T-cell (primary cell): Measurements from ENCODE around the gene PGM2L1. TPM values are rescaled to one million over a fixed set of nuclear protein-coding genes. Genes with fewer than 3 reads are reported as not detected.

Source experiments
- ATAC-seq, 4 experiments: fragments of 200-7000 bp in 3 of 4; fragments of 150-1000 bp in 1 of 4; cut with Tn5 transposase; replicated peaks in 1 of 4; 1 replicate in 3 of 4; 2 replicates in 1 of 4; pipeline ENCODE4 v1.10.0; 2021; ENCODE audit warnings: moderate library complexity in 3 of 4, mild to moderate bottlenecking in 2 of 4, moderate number of reproducible peaks in 1 of 4
- CTCF ChIA-PET, 2 donors: fragments of 300-600 bp; sonication (Branson Sonifier 250); formaldehyde crosslinking; loops; one replicate each; lab custom pipeline; 2022; ENCODE audit warnings: antibody characterized with exemption in 2 of 2; lab: Charles Lee
- POLR2A ChIA-PET, 2 donors: fragments of 300-600 bp; sonication (Branson Sonifier 250); formaldehyde crosslinking; loops; one replicate each; lab custom pipeline; 2022; ENCODE audit warnings: antibody characterized with exemption in 2 of 2; lab: Charles Lee
- DNase-seq, 35 experiments: peaks; one replicate each; pipeline versions ENCODE4 v3.0.0 to v3.0.0-alpha.2; 2013 to 2023
- H3K27ac ChIP-seq: one replicate; pipeline ENCODE4 v1.5.1; 2013; ENCODE audit warnings: low read length
- H3K27me3 ChIP-seq, 2 experiments: replicated peaks in 1 of 2; 1 replicate in 1 of 2; 2 replicates in 1 of 2; pipeline versions ENCODE4 v1.6.1 to v1.7.0; 2013; ENCODE audit warnings: low read length in 1 of 2, mixed read lengths in 1 of 2; ENCODE audit not compliant: control insufficient read depth in 2 of 2, insufficient read depth in 2 of 2; ENCODE audit errors: extremely low read depth in 1 of 2
- H3K36me3 ChIP-seq, 2 donors: 1 replicate in 1 of 2; 2 replicates in 1 of 2; pipeline versions ENCODE4 v1.6.1 to v1.7.0; 2013; ENCODE audit warnings: low read length in 1 of 2; ENCODE audit not compliant: control insufficient read depth in 2 of 2, insufficient read depth in 1 of 2; ENCODE audit errors: extremely low read depth in 1 of 2
- H3K4me1 ChIP-seq, 2 experiments: 1 replicate in 1 of 2; 2 replicates in 1 of 2; pipeline versions ENCODE4 v1.6.1 to v1.7.0; 2013; ENCODE audit warnings: low read length in 2 of 2, mixed read lengths in 1 of 2; ENCODE audit not compliant: insufficient read depth in 2 of 2, control insufficient read depth in 1 of 2; ENCODE audit errors: extremely low read depth in 1 of 2
- H3K4me3 ChIP-seq, 2 donors: 1 replicate in 1 of 2; 2 replicates in 1 of 2; pipeline versions ENCODE4 v1.5.1 to v1.7.0; 2013; ENCODE audit warnings: mild to moderate bottlenecking in 2 of 2, low read length in 1 of 2, moderate library complexity in 1 of 2; ENCODE audit not compliant: control insufficient read depth in 1 of 2; ENCODE audit errors: extremely low read depth in 1 of 2
- H3K9me3 ChIP-seq: 2 replicates; pipeline ENCODE4 v1.7.0; 2013
- H3K27ac Mint-ChIP-seq, 2 donors: one replicate each; pipeline ENCODE4 v1.8.0; 2020 to 2021; ENCODE audit warnings: mild to moderate bottlenecking in 2 of 2, mixed read lengths in 2 of 2
- H3K27me3 Mint-ChIP-seq, 2 donors: one replicate each; pipeline ENCODE4 v1.8.0; 2021 to 2022; ENCODE audit warnings: mixed read lengths in 2 of 2
- H3K36me3 Mint-ChIP-seq: one replicate; pipeline ENCODE4 v1.8.0; 2021; ENCODE audit warnings: mixed read lengths
- H3K4me1 Mint-ChIP-seq, 3 donors: one replicate each; pipeline ENCODE4 v1.8.0; 2020 to 2022; ENCODE audit warnings: mixed read lengths in 3 of 3, mild to moderate bottlenecking in 1 of 3
- H3K4me3 Mint-ChIP-seq, 3 donors: one replicate each; pipeline ENCODE4 v1.8.0; 2020 to 2022; ENCODE audit warnings: mild to moderate bottlenecking in 3 of 3, mixed read lengths in 3 of 3, moderate library complexity in 3 of 3
- H3K9me3 Mint-ChIP-seq, 3 donors: one replicate each; pipeline ENCODE4 v1.8.0; 2020 to 2022; ENCODE audit warnings: mixed read lengths in 3 of 3
- WGBS: methylation state at CpG from one replicate; pipeline ENCODE4 v1.1.5; 2013; ENCODE audit warnings: missing lambda C conversion rate; ENCODE audit not compliant: insufficient coverage; 5-methylcytosine and 5-hydroxymethylcytosine counted together
- total RNA-seq, 35 experiments: library from RNA in 6 of 35; stranded (reverse) in 6 of 35; fragments of 120-200 nt in 1 of 35; gene quantifications; one replicate each; pipeline versions ENCODE4 v1.2.1 to v1.2.4 and lab custom pipeline; 2013 to 2026

PGM2L1 gene
- total RNA-seq, 5 donors from 2014 or later (not counting 1 experiment from before 2014, with no cell fraction given), result 8.6 to 17.0 (median 15.0) TPM

DNA sequence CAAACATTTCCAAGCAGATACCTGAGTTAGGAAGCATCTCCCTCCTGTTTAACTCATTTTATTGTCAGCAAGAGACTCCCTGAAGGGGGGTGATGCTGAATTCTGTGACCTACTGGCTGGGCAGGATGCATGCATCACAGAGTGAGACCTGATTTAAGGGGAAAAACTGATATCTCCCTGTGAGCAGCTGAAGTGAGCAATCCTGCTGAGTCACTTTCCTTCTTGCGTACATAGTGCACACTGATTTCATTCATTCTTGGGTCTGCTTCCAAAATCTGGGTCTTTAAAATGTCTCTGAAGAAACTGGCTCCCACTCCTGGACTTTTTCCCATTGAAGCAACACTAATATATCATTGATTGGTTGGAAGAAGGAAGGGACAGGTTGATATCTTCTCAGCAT is 110.1 kb downstream of the PGM2L1 start:
- POLR2A ChIA-PET, result no interaction called here

DNA sequence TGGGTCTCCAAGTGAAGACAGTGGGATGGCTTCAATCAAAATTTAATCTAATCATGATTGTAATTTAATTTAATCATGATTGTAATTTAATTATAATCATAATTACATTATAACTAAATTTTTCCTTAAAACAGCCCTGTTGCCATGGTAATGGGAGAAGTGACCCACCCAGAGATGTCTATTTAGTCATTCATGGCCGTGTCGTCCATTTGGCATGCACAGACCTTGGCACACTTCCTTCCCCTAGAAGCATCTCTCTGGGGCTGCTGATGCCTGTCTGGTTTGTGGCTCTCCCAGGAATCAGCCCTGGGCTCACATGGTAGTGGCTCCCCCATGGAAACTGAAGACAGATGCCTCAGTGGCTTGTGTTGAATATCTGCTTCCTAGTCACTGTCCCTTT is 113.8 kb downstream of the PGM2L1 start:
- H3K9me3 ChIP-seq, result no peaks in the 10 kb centered on the region
- H3K4me1 Mint-ChIP-seq, result no peaks in the 10 kb centered on the region
- ATAC-seq (no peak), DNase-seq (no peak)
- POLR2A ChIA-PET, result no interaction called here
- no peaks in the 10 kb centered on the region for H3K9me3 Mint-ChIP-seq
- CTCF ChIA-PET, result no interaction called here
- no CpG with 5 or more reads among the region's 2 CpGs for WGBS
- H3K27ac ChIP-seq, result no peak overlapping the region
- H3K36me3 ChIP-seq, result no peaks in the 10 kb centered on the region
- no peak overlapping the region for H3K4me3 ChIP-seq
- H3K36me3 Mint-ChIP-seq, result no peaks in the 10 kb centered on the region
- H3K27ac Mint-ChIP-seq, result no peak overlapping the region
- peaks cover 5 to 9% of the 10 kb centered on the region in 2 experiments for H3K4me1 ChIP-seq
- H3K27me3 Mint-ChIP-seq, result no peaks in the 10 kb centered on the region
- no peaks in the 10 kb centered on the region for H3K27me3 ChIP-seq
- H3K4me3 Mint-ChIP-seq, result no peak overlapping the region

More for the DNA sequence above, 110.1 kb downstream of the PGM2L1 start:
- no peaks in the 10 kb centered on the region for H3K36me3 Mint-ChIP-seq
- no peaks in the 10 kb centered on the region for H3K9me3 Mint-ChIP-seq
- no peak overlapping the region for H3K4me3 ChIP-seq
- no peak overlapping the region for H3K27ac ChIP-seq
- ATAC-seq, result no peak
- DNase-seq, result no peak
- no CpG with 5 or more reads among the region's 1 CpG for WGBS
- H3K4me1 ChIP-seq, result peaks cover under 1 to 5% of the 10 kb centered on the region in 2 experiments
- no peaks in the 10 kb centered on the region for H3K36me3 ChIP-seq
- CTCF ChIA-PET, result no interaction called here
- no peaks in the 10 kb centered on the region for H3K27me3 ChIP-seq
- H3K27me3 Mint-ChIP-seq, result peaks cover 4 to 8% of the 10 kb centered on the region in 2 donors
- no peaks in the 10 kb centered on the region for H3K9me3 ChIP-seq
- no peak overlapping the region for H3K4me3 Mint-ChIP-seq
- no peaks in the 10 kb centered on the region for H3K4me1 Mint-ChIP-seq
- H3K27ac Mint-ChIP-seq, result no peak overlapping the region

DNA sequence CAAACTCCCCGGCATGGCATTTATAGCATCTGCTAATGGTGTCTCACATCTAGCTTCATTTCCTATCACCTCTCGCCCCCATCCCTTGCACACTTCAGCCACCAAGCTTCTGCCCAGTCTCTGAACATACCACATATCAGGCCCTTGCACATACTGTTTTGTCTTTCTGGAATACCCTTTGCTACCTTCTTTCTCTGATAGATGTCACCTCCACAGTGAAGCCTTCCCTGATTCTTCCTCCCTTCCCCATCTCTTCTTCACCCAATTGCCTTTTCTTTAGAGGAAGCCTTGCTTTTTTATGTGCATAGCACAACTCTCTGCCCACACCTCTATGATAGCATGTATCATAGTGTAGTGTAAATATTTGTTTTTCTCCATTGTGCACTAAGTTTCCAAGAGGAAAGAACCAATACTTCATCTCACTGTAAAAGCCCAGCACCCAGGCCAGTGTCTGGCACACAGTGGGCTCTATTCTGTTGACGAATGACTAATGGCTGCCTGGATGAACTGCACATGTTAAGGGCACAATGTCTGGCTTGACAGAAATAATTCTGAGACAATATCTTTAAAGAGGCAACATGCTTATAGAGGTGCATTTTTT is 114.6 kb downstream of the PGM2L1 start:
- Mint-ChIP-seq H3K9me3 (no peaks in the 10 kb centered on the region), H3K27me3 (no peaks in the 10 kb centered on the region), H3K27ac (no peak overlapping the region), H3K4me1 (no peaks in the 10 kb centered on the region), H3K4me3 (no peak overlapping the region), H3K36me3 (no peaks in the 10 kb centered on the region)
- H3K4me3 ChIP-seq, result no peak overlapping the region
- POLR2A ChIA-PET, result no interaction called here
- peaks cover 3 to 9% of the 10 kb centered on the region in 2 experiments for H3K4me1 ChIP-seq
- no peak for DNase-seq
- no peaks in the 10 kb centered on the region for H3K9me3 ChIP-seq
- 53% methylated on average over 2 of the region's 3 CpGs for WGBS
- no peak overlapping the region for H3K27ac ChIP-seq
- no peaks in the 10 kb centered on the region for H3K27me3 ChIP-seq
- CTCF ChIA-PET, result no interaction called here
- no peaks in the 10 kb centered on the region for H3K36me3 ChIP-seq
- ATAC-seq, result no peak

DNA sequence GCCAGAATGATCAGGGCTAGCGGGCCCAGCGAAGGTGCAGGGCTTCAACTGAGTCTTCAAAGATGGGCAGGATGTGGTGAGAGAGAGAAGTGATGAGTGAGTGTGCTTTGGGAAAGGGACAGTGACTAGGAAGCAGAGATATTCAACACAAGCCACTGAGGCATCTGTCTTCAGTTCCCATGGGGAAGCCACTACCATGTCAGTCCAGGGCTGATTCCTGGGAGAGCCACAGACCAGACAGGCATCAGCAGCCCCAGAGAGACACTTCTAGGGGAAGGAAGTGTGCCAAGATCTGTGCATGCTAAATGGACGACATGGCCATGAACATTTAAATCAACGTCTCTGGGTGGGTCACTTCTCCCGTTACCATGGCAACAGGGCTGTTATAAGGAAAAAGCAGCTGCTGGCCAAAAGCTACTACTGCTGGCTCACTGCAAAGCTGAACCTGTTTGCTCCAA is 115.3 kb downstream of the PGM2L1 start:
- Histone ChIP-seq H3K27ac (no peak overlapping the region), H3K27me3 (no peaks in the 10 kb centered on the region), H3K4me3 (no peak overlapping the region), H3K4me1 (peaks cover 0 to 9% of the 10 kb centered on the region in 2 experiments), H3K9me3 (no peaks in the 10 kb centered on the region), H3K36me3 (no peaks in the 10 kb centered on the region)
- H3K9me3 Mint-ChIP-seq, result no peaks in the 10 kb centered on the region
- DNase-seq, result no peak
- no peak overlapping the region for H3K4me3 Mint-ChIP-seq
- no peaks in the 10 kb centered on the region for H3K4me1 Mint-ChIP-seq
- no peaks in the 10 kb centered on the region for H3K36me3 Mint-ChIP-seq
- ATAC-seq, result peak in 3 of 4 experiments; percentile 42 to 53 (median 51)
- no peaks in the 10 kb centered on the region for H3K27me3 Mint-ChIP-seq
- H3K27ac Mint-ChIP-seq, result no peak overlapping the region
- ChIA-PET POLR2A (no interaction called here), CTCF (no interaction called here)
- 10% methylated on average over 2 of the region's 5 CpGs for WGBS

DNA sequence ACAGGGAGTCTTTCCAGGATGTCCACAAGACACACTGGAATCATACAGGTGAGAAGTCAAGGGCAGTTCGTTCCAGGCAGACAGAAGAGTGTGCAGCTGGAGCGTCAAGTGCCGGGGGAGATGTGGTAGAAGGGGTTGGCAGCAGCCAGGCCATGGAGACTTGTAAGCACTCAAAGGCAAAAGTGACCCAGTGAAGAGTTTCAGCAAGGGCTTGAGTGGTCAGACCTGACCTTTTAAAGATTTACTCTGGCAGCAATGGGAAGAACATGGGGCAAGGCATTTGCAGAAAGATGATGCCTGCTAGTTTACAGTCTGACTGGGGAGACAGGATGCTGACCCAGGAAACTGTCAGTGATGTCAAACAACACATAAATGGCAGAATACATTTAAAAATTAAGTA is 115.8 kb downstream of the PGM2L1 start:
- ChIA-PET CTCF (no interaction called here), POLR2A (no interaction called here)
- Histone ChIP-seq H3K36me3 (no peaks in the 10 kb centered on the region), H3K27ac (no peak overlapping the region), H3K27me3 (no peaks in the 10 kb centered on the region), H3K4me1 (peaks cover 0 to 9% of the 10 kb centered on the region in 2 experiments), H3K9me3 (no peaks in the 10 kb centered on the region), H3K4me3 (no peak overlapping the region)
- WGBS, result 92% methylated on average over 3 of the region's 3 CpGs
- Mint-ChIP-seq H3K4me1 (no peaks in the 10 kb centered on the region), H3K27me3 (no peaks in the 10 kb centered on the region), H3K9me3 (no peaks in the 10 kb centered on the region), H3K27ac (no peak overlapping the region), H3K4me3 (no peak overlapping the region), H3K36me3 (no peaks in the 10 kb centered on the region)
- no peak for DNase-seq
- ATAC-seq, result no peak

DNA sequence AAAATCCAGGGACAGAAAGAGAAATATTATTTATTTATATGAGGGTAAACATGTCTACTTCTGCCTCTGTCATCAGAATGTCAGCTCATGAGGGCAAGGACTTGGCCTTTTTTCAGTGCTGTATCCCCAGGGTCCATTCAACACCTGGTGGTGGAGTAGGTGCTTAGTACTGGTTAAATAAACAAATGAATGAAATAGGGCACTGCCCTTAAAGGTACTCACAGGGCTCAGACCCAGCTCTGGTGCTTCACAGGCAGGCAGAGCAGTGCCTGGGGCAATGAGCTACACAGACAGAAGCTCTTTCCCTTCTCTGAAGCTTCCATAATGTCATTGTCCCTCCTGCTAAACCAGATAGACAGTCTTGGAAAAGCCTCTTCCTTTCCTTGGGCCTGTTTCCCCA is 117.7 kb downstream of the PGM2L1 start:
- no peak overlapping the region for H3K27ac ChIP-seq
- no peak for DNase-seq
- H3K27ac Mint-ChIP-seq, result no peak overlapping the region
- ATAC-seq, result no peak
- H3K4me3 Mint-ChIP-seq, result no peak overlapping the region
- H3K36me3 Mint-ChIP-seq, result no peaks in the 10 kb centered on the region
- H3K4me1 Mint-ChIP-seq, result no peaks in the 10 kb centered on the region
- H3K9me3 ChIP-seq, result no peaks in the 10 kb centered on the region
- peaks cover 0 to 3% of the 10 kb centered on the region in 2 experiments for H3K27me3 ChIP-seq
- peaks cover 0 to 9% of the 10 kb centered on the region in 2 experiments for H3K4me1 ChIP-seq
- H3K4me3 ChIP-seq, result no peak overlapping the region
- H3K27me3 Mint-ChIP-seq, result peaks cover 5 to 8% of the 10 kb centered on the region in 2 donors
- ChIA-PET POLR2A (no interaction called here), CTCF (no interaction called here)
- no peaks in the 10 kb centered on the region for H3K9me3 Mint-ChIP-seq
- H3K36me3 ChIP-seq, result no peaks in the 10 kb centered on the region
